Esophagus muscularis mucosa (tissue), 4 donors: Measurements from ENCODE around the gene DSCAML1. TPM values are rescaled to one million over a fixed set of nuclear protein-coding genes. Genes with fewer than 3 reads are reported as not detected.

Experiments used
- DNase-seq: peaks from one replicate; pipeline ENCODE4 v3.0.0-alpha.2; 2017; ENCODE audit errors: extremely low spot score
- H3K27ac ChIP-seq, 4 donors: fragments of 200-600 bp; sonication (generic); replicated peaks in 1 of 4; 1 replicate in 3 of 4; 2 replicates in 1 of 4; pipeline ENCODE4 v1.5.1; 2016 to 2019; ENCODE audit warnings: mild to moderate bottlenecking in 1 of 4
- H3K27me3 ChIP-seq, 4 donors: fragments of 200-600 bp; sonication (generic); one replicate each; pipeline versions ENCODE4 v1.5.1 to v1.6.0; 2016 to 2019
- H3K36me3 ChIP-seq, 4 donors: fragments of 200-600 bp; sonication (generic); one replicate each; pipeline ENCODE4 v1.5.1; 2016 to 2019
- H3K4me1 ChIP-seq, 4 donors: fragments of 200-600 bp; sonication (generic); one replicate each; pipeline ENCODE4 v1.5.1; 2016 to 2019
- H3K4me3 ChIP-seq, 4 donors: fragments of 200-600 bp; sonication (generic); 1 replicate in 2 of 4; 2 replicates in 2 of 4; pipeline ENCODE4 v1.5.1; 2016 to 2019; ENCODE audit warnings: mild to moderate bottlenecking in 4 of 4, moderate library complexity in 1 of 4
- H3K9me3 ChIP-seq, 4 donors: fragments of 200-600 bp; sonication (generic); 1 replicate in 3 of 4; 2 replicates in 1 of 4; pipeline ENCODE4 v1.5.1; 2016 to 2019
- CTCF ChIP-seq, 3 experiments: fragments of 200-600 bp in 2 of 3; fragments of 450-650 bp in 1 of 3; sonication (generic) in 2 of 3; IDR thresholded peaks; one replicate each; pipeline ENCODE4 v1.5.1; 2017 to 2019; ENCODE audit warnings: antibody characterized with exemption in 3 of 3, mild to moderate bottlenecking in 2 of 3, moderate library complexity in 1 of 3
- EP300 ChIP-seq: sonication (generic); formaldehyde crosslinking; IDR thresholded peaks from one replicate; pipeline ENCODE4 v1.6.1; 2017; ENCODE audit warnings: antibody characterized with exemption
- POLR2A ChIP-seq: fragments of 450-650 bp; IDR thresholded peaks from one replicate; pipeline ENCODE4 v1.6.1; 2017; ENCODE audit warnings: antibody characterized with exemption, moderate library complexity, mild to moderate bottlenecking, low read depth
- POLR2AphosphoS5 ChIP-seq, 2 donors: sonication (generic); formaldehyde crosslinking; IDR thresholded peaks; one replicate each; pipeline ENCODE4 v1.6.1; 2017; ENCODE audit warnings: antibody characterized with exemption in 2 of 2
- WGBS: methylation state at CpG from one replicate; pipeline ENCODE4 v1.1.5; 2018; 5-methylcytosine and 5-hydroxymethylcytosine counted together
- intact Hi-C: fragments of 100-400 bp; cut with DNase I; formaldehyde crosslinking; loops from one replicate; pipeline ENCODE4 v1.15.1; 2023
- total RNA-seq, 4 donors: library from RNA; depleted of rRNA; stranded (reverse); fragments of >200 nt; gene quantifications; one replicate each; pipeline versions ENCODE4 v1.1.0 to v1.2.1, GENCODE V29; 2016

The DSCAML1 gene
- total RNA-seq, 4 donors from 2014 or later = 0.50 to 5.8 (median 1.2) TPM

- Histone ChIP-seq H3K9me3 (no peaks in the 10 kb centered on the region), H3K4me1 (no peaks in the 10 kb centered on the region), H3K4me3 (no peak overlapping the region), H3K27ac (no peak overlapping the region), H3K36me3 (no peaks in the 10 kb centered on the region), H3K27me3 (no peaks in the 10 kb centered on the region)
- TF ChIP-seq EP300 = no peak
- no peak for TF ChIP-seq POLR2A
- no peak for TF ChIP-seq CTCF (IDR thresholded peaks at IDR 0.05)
- TF ChIP-seq POLR2AphosphoS5 (IDR thresholded peaks at IDR 0.05) = no peak
- WGBS = 82% methylated on average over 9 of the region's 14 CpGs
- intact Hi-C loops = no loop called here
- DNase-seq = no peak
Observed at GRCh38 chr11:117748771-117749540, 48.1 kb downstream of the DSCAML1 start.

- H3K27me3 ChIP-seq = no peaks in the 10 kb centered on the region
- H3K4me3 ChIP-seq = no peak overlapping the region
- WGBS = 80% methylated on average over 3 of the region's 3 CpGs
- H3K4me1 ChIP-seq = no peaks in the 10 kb centered on the region
- no peaks in the 10 kb centered on the region for H3K9me3 ChIP-seq
- H3K27ac ChIP-seq = no peak overlapping the region
- TF ChIP-seq POLR2AphosphoS5 (IDR thresholded peaks at IDR 0.05) = no peak
- no peak for TF ChIP-seq CTCF (IDR thresholded peaks at IDR 0.05)
- TF ChIP-seq EP300 = no peak
- TF ChIP-seq POLR2A = no peak
- DNase-seq = no peak
- H3K36me3 ChIP-seq = no peaks in the 10 kb centered on the region
- intact Hi-C loops = no loop called here
Observed at GRCh38 chr11:117747892-117748291, 49.1 kb downstream of the DSCAML1 start.

- TF ChIP-seq POLR2A (no peak), EP300 (no peak), CTCF (IDR thresholded peaks at IDR 0.05) (no peak), POLR2AphosphoS5 (IDR thresholded peaks at IDR 0.05) (no peak)
- Histone ChIP-seq H3K9me3 (peaks cover 0 to 12% (median 10%) of the 10 kb centered on the region in 4 donors), H3K4me1 (no peaks in the 10 kb centered on the region), H3K27me3 (peaks cover 0 to 6% (median 0%) of the 10 kb centered on the region in 4 donors), H3K36me3 (no peaks in the 10 kb centered on the region), H3K4me3 (no peak overlapping the region), H3K27ac (no peak overlapping the region)
- intact Hi-C loops = no loop called here
- DNase-seq = no peak
- WGBS = 77% methylated on average over 4 of the region's 7 CpGs
Observed at GRCh38 chr11:117745346-117745745, 51.7 kb downstream of the DSCAML1 start.

GRCh38 chr11:117744471-117745150, 52.4 kb downstream of the DSCAML1 start:
- Histone ChIP-seq H3K9me3 (peaks cover 0 to 12% (median 10%) of the 10 kb centered on the region in 4 donors), H3K4me3 (no peak overlapping the region), H3K4me1 (no peaks in the 10 kb centered on the region), H3K27me3 (peaks cover 0 to 6% (median 0%) of the 10 kb centered on the region in 4 donors), H3K36me3 (no peaks in the 10 kb centered on the region), H3K27ac (no peak overlapping the region)
- WGBS = 62% methylated on average over 10 of the region's 11 CpGs
- intact Hi-C loops = no loop called here
- no peak for TF ChIP-seq POLR2AphosphoS5 (IDR thresholded peaks at IDR 0.05)
- no peak for TF ChIP-seq CTCF (IDR thresholded peaks at IDR 0.05)
- TF ChIP-seq POLR2A = no peak
- no peak for TF ChIP-seq EP300
- DNase-seq = no peak
